Progenitor cell of endocrine pancreas (in vitro differentiated cells): ENCODE measurements around the gene VRK1. TPM values are rescaled to one million over a fixed set of nuclear protein-coding genes. Genes with fewer than 3 reads are reported as not detected.
"Not testable (repeated sequence)": the region's sequence is repeated elsewhere in the genome, so short reads cannot be mapped to it uniquely, and the experiment has no call there.

Experiments used
- DNase-seq: peaks from one replicate; pipeline ENCODE4 v3.0.0; 2021; ENCODE audit warnings: low spot score; ENCODE audit not compliant: unreplicated experiment
- H3K27ac Mint-ChIP-seq: 2 replicates; pipeline ENCODE4 v1.8.0; 2021; ENCODE audit warnings: mild to moderate bottlenecking, moderate library complexity, mixed read lengths
- H3K27me3 Mint-ChIP-seq: 2 replicates; pipeline ENCODE4 v1.8.0; 2021; ENCODE audit warnings: mixed read lengths
- H3K36me3 Mint-ChIP-seq: 2 replicates; pipeline ENCODE4 v1.8.0; 2022; ENCODE audit warnings: mixed read lengths; ENCODE audit not compliant: insufficient read depth
- H3K4me1 Mint-ChIP-seq: 2 replicates; pipeline ENCODE4 v1.8.0; 2021; ENCODE audit warnings: low read depth, mixed read lengths
- H3K4me3 Mint-ChIP-seq: 2 replicates; pipeline ENCODE4 v1.8.0; 2021; ENCODE audit warnings: low read depth, mild to moderate bottlenecking, moderate library complexity, mixed read lengths
- H3K9me3 Mint-ChIP-seq: 2 replicates; pipeline ENCODE4 v1.8.0; 2021; ENCODE audit warnings: low read depth, mixed read lengths
- total RNA-seq: library from RNA; stranded (reverse); gene quantifications from 2 replicates; pipeline ENCODE4 v1.2.1, GENCODE V29; 2021
- TF ChIP-seq, protein P1 (sequence below): fragments of 200-600 bp; sonication (generic); IDR thresholded peaks from one replicate; pipeline ENCODE4 v1.5.0; 2021; ENCODE audit warnings: antibody characterized with exemption, mild to moderate bottlenecking; ENCODE audit not compliant: unreplicated experiment

Gene VRK1
- total RNA-seq, 1 donor from 2014 or later, result 33.3 TPM

DNA sequence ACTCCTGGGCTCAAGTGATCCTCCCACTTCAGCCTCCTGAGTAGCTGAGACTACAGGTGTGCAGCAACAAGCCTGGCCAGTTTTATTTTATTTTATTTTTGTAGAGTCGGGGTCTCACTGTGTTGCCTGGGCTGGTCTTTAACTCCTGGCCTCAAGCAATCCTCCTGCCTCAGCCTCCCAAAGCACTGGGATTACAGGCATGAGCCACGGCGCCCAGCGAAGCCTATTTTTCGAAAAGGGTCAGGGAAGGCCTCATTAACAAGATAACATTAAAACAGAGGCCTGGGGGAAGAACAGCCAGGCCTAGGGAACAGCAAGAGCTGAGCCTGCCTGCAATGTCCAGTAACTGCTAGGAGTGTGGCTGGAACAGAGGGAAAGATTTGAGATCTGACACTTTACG, 36.1 kb upstream of the VRK1 start:
- H3K36me3 Mint-ChIP-seq, result no peaks in the 10 kb centered on the region
- no peak overlapping the region for H3K27ac Mint-ChIP-seq
- H3K4me3 Mint-ChIP-seq, result no peak overlapping the region
- DNase-seq, result no peak
- no peaks in the 10 kb centered on the region for H3K4me1 Mint-ChIP-seq
- TF ChIP-seq, protein P1, sequence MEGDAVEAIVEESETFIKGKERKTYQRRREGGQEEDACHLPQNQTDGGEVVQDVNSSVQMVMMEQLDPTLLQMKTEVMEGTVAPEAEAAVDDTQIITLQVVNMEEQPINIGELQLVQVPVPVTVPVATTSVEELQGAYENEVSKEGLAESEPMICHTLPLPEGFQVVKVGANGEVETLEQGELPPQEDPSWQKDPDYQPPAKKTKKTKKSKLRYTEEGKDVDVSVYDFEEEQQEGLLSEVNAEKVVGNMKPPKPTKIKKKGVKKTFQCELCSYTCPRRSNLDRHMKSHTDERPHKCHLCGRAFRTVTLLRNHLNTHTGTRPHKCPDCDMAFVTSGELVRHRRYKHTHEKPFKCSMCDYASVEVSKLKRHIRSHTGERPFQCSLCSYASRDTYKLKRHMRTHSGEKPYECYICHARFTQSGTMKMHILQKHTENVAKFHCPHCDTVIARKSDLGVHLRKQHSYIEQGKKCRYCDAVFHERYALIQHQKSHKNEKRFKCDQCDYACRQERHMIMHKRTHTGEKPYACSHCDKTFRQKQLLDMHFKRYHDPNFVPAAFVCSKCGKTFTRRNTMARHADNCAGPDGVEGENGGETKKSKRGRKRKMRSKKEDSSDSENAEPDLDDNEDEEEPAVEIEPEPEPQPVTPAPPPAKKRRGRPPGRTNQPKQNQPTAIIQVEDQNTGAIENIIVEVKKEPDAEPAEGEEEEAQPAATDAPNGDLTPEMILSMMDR, result no peak
- peaks cover 17% of the 10 kb centered on the region for H3K27me3 Mint-ChIP-seq
- H3K9me3 Mint-ChIP-seq, result no peaks in the 10 kb centered on the region

- no peak for DNase-seq
- TF ChIP-seq, protein P1, result no peak
- peak overlapping the region; percentile 71 for H3K4me3 Mint-ChIP-seq
- H3K27me3 Mint-ChIP-seq, result peaks cover 15% of the 10 kb centered on the region
- no peaks in the 10 kb centered on the region for H3K9me3 Mint-ChIP-seq
- no peaks in the 10 kb centered on the region for H3K36me3 Mint-ChIP-seq
- H3K27ac Mint-ChIP-seq, result no peak overlapping the region
- no peaks in the 10 kb centered on the region for H3K4me1 Mint-ChIP-seq
These were observed 34.5 kb upstream of the VRK1 start for GRCh38 chr14:96762650-96763049.

- TF ChIP-seq, protein P1, result no peak
- H3K27ac Mint-ChIP-seq, result no peak overlapping the region
- H3K4me3 Mint-ChIP-seq, result no peak overlapping the region
- H3K4me1 Mint-ChIP-seq, result no peaks in the 10 kb centered on the region
- no peak for DNase-seq
- peaks cover 12% of the 10 kb centered on the region for H3K27me3 Mint-ChIP-seq
- H3K36me3 Mint-ChIP-seq, result no peaks in the 10 kb centered on the region
- no peaks in the 10 kb centered on the region for H3K9me3 Mint-ChIP-seq
These were observed 33.2 kb upstream of the VRK1 start for GRCh38 chr14:96764012-96764411.

GRCh38 chr14:96765205-96765604, 32.0 kb upstream of the VRK1 start:
- not testable (repeated sequence) for H3K9me3 Mint-ChIP-seq, H3K4me1 Mint-ChIP-seq, DNase-seq, H3K27ac Mint-ChIP-seq, H3K4me3 Mint-ChIP-seq, H3K36me3 Mint-ChIP-seq
- peaks cover 20% of the 10 kb centered on the region for H3K27me3 Mint-ChIP-seq

DNA sequence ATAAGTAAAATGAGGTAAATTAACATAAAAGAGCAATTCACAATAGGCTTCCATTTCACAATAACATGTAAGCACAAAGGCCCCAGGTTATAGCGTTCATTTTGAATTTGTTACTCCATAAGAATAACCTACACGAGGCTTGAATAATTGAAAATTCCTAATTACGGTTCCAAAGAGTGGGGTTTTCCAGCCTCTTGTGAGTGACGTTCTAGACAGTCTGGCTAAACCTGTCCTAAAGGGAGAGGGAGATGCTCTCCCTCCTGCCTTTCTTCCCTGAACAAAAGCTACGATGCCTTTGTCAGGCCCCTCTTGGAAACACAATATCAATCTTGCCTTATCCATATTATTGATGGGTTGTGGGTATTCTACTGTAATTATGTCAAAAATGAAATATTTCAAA, 24.3 kb upstream of the VRK1 start:
- H3K27ac Mint-ChIP-seq, result no peak overlapping the region
- DNase-seq, result no peak
- H3K4me1 Mint-ChIP-seq, result peaks cover 2% of the 10 kb centered on the region
- H3K9me3 Mint-ChIP-seq, result no peaks in the 10 kb centered on the region
- TF ChIP-seq, protein P1, result no peak
- H3K4me3 Mint-ChIP-seq, result no peak overlapping the region
- no peaks in the 10 kb centered on the region for H3K36me3 Mint-ChIP-seq
- H3K27me3 Mint-ChIP-seq, result peaks cover 24% of the 10 kb centered on the region

- Mint-ChIP-seq H3K36me3 (no peaks in the 10 kb centered on the region), H3K27me3 (peaks cover 8% of the 10 kb centered on the region), H3K4me3 (no peak overlapping the region), H3K4me1 (peaks cover 3% of the 10 kb centered on the region), H3K9me3 (no peaks in the 10 kb centered on the region), H3K27ac (no peak overlapping the region)
- TF ChIP-seq, protein P1, result no peak
- no peak for DNase-seq
These were observed 20.4 kb upstream of the VRK1 start for GRCh38 chr14:96776791-96777190.
